ENCODE data around the gene NWD2.
"Not testable (repeated sequence)": the region's sequence is repeated elsewhere in the genome, so short reads cannot be mapped to it uniquely, and the experiment has no call there.

The NWD2 gene

DNA sequence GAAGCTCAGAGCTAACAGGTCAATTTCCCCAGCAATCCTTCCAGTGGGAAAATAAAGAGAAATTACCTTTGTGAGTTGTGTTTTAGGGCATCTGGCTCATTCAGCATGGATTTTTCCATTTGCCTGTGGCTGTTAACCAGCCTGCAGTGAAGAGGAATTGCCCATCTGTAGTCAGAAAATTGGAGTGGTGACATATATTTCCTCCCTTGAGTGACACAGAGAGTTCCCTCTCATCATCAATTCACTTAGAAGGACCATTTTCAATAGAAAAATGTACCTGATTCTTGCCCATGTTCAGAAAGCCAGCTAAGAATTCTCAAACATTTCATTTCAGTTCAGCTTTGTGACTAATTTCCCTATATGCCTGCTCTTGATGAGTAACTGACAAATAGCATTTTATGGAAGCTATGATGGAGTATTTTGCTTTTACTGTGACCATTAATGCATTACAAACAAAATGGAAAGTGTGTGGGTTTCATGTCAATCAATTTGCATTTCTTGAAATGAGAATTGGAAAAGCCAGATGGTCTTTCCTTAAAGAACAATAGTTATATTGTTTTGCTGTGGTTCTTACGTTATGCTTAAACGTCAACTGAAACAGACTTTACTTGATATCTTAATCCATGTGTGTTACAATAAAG, 155.8 kb downstream of the NWD2 start:
- no peak for FAIRE-seq

- FAIRE-seq: not testable (repeated sequence)
These were observed 163.6 kb downstream of the NWD2 start for GRCh38 chr4:37407938-37408826.

DNA sequence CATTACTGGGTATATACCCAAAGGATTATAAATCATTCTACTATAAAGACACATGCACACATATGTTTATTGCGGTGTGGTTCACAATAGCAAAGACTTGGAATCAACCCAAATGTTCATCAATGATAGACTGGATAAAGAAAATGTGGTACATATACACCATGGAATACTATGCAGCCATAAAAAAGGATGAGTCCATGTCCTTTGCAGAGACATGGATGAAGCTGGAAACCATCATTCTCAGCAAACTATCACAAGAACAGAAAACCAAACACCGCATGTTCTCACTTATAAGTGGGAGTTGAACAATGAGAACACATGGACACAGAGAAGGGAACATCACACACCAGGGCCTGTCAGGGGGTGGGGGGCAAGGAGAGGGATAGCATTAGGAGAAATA, 169.1 kb downstream of the NWD2 start:
- FAIRE-seq: not testable (repeated sequence)

DNA sequence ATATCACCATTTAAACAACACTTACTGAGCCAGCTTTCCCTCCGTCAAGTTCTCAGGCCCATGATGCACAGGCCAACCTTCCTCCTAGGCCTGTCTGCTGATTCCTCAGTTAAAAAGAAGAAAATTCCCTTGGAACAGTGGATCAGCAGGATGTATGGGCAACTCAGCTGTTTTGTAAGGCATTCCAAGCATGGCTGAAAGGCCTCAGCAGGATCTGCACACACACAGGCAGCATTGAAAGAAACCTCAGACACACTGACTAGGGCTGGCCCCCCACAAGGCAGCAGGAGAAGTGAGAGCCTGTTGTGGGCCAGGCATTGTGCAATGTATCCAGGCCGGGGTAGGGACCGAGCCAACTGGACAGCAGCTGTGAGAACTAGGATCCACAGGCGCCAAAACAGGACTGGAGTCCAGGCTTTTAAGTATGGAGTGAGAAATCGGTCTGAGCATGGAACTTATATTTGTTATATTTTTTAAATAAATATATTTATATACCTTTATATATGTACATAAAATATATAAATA, 171.4 kb downstream of the NWD2 start:
- no peak for FAIRE-seq

- FAIRE-seq: no peak
These were observed 177.1 kb downstream of the NWD2 start for GRCh38 chr4:37421614-37422013.

DNA sequence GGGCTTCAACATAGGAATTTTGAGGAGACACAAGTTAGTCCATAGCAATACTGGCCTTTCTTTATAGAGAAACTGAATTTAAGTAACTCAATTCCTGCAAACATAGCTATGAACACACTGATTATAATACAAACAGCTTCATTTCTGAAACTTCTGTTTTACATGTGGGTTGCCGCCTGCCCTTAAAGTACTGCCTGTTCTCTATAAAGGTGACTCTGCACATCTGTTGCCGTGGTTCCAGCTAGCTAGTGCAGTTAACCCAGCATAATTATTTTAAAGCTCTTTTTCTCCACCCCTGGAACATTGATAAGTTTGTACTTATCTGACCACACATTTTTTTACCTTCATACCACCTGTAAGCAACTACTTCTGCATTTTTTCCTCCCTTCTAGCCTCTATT, 177.6 kb downstream of the NWD2 start:
- no peak for FAIRE-seq

DNA sequence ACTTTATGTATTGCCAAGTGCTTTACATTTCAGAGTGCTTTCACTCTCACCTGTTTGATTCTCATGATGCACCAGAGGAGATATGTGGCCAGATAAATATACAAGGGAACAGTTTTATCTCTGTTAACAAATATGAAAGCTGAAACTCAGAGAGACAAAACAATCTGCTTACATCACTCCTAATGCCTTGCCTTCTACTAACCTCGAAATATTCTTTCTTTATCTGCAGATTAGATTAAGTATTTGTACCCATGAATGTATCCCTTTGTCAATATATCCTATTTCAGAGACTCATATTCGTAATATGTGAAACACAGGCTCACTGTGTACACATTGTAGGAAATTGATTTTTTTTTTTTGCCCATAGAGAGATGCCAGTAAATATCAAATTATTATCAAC, 178.1 kb downstream of the NWD2 start:
- no peak for FAIRE-seq

- FAIRE-seq: no peak
These were observed 178.8 kb downstream of the NWD2 start for GRCh38 chr4:37423310-37423709.

- FAIRE-seq: no peak
These were observed 180.2 kb downstream of the NWD2 start for GRCh38 chr4:37424753-37425152.

DNA sequence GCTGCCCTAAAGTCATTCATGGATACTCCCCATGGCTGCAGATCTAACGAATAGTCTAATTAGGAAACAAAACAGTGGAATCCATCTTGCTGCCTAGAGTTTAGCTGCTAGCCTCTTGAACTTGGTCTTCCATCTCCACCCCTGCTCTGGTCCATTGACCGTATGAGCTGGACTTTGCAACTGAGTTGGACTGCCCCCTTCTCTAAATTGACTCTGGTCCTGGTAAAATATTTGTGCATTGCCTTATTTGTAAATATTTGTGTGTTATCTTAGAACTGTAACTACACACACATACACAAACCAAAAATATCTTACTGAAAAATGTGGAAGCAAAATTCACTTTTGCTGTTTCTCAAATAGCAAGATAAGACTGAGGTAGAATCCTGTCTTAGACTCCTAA, 181.3 kb downstream of the NWD2 start:
- FAIRE-seq: no peak

DNA sequence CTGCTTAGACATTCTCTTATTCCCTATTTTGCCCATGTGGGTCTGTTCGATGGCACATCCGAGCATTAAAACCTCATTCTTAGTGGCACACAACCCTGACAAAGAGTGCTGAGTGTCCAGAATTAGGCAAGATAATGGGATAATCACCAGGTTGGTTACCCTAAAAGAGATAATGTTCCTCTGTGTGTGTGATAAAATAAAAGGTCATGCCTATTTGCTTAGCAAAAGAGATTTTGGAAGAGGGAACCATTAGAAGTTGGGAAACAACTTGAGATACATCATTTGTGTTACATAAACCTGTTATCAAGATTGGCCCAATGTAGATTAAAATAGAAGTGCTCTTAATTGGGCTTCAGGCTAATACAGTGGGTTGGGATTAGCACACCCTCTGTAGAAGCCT, 182.7 kb downstream of the NWD2 start:
- FAIRE-seq: no peak

GRCh38 chr4:37429906-37430305, 185.4 kb downstream of the NWD2 start:
- no peak for FAIRE-seq

- FAIRE-seq: no peak
These were observed 186.3 kb downstream of the NWD2 start for GRCh38 chr4:37430718-37431416.

- FAIRE-seq: no peak
These were observed 186.8 kb downstream of the NWD2 start for GRCh38 chr4:37431417-37431743.

- no peak for FAIRE-seq
These were observed 189.9 kb downstream of the NWD2 start for GRCh38 chr4:37434469-37434868.

DNA sequence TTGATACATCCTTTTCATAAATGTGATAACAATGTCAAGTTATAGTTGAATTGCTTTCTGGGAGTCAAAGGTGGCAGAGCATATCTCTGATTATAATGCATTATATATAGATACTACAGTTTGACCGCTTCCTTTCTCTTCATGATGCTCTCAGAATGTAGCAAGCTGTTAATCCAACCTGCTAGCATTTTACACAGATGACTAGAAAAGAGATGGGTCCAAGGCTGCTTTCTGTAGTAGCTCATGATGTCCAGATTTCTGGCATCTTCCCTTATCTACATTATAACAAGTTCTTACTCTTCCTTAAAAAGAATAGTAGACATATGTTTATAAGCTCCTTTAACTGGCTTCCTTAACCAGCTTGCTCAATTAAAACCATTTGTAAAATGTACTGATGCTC, 192.0 kb downstream of the NWD2 start:
- FAIRE-seq: no peak

GRCh38 chr4:37437163-37437562, 192.6 kb downstream of the NWD2 start:
- no peak for FAIRE-seq

- FAIRE-seq: no peak
These were observed 194.2 kb downstream of the NWD2 start for GRCh38 chr4:37438564-37439279.

DNA sequence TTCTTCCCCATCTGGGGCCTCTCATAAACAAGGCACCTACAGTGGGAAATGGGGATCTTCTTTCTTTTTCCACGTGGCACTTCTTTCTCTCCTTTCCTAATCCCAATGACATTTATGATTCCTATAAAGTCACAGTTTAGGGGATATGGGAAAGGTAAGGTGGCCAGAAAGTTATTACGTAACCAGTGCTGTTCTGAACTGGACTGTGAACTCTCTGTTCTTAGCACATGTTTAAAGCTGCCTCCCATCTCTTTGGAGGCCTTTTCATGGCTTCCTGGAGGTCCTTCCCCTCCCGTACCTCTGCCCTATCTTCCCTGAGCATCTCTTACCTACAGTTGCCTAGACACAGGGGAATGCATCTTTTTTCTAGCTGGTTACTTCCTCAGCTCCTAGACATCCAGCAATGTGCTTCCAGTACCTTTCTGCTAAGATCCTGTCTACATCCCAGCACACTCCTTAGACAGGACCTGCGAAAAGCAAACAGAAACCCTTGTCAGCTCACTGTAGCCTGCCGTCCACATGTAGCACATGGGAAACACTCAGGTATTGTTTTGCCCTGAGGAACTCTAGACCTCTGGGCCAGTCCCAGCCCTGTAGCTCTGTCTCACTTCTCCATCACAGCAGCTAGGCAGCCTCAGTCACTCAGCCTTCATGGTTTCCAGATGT, 195.4 kb downstream of the NWD2 start:
- no peak for FAIRE-seq

DNA sequence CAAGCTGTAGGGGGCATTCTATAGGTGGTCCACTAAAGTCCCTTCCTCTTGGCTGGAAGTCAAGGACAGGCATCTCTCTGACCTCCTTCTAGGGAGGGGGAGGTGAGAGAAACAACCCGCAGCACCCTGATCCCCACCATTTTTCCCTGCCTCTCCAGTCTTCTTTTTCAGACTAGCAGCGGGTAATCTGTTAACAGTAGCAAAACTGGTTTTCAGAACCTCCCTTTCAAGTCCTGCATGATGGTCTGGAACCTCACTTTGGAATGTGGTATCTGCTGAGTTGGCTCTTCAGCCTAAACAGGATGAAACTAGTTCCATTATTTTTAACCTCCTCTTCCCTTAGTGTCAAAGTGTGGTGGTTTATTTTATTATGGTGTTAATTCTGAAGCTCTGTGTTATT, 196.0 kb downstream of the NWD2 start:
- no peak for FAIRE-seq

- no peak for FAIRE-seq
These were observed 196.9 kb downstream of the NWD2 start for GRCh38 chr4:37441231-37442061.

- FAIRE-seq: no peak
These were observed 197.4 kb downstream of the NWD2 start for GRCh38 chr4:37442062-37442323.

All from TTC549 (cell line).